GM21717 (cell line): ENCODE measurements around the gene CHD5.

Experiments used
- ATAC-seq: cut with Tn5 transposase; IDR thresholded peaks from one replicate; pipeline ENCODE4 v1.9.1; 2021; ENCODE audit warnings: mild to moderate bottlenecking, moderate library complexity; ENCODE audit not compliant: unreplicated experiment

Gene CHD5

DNA sequence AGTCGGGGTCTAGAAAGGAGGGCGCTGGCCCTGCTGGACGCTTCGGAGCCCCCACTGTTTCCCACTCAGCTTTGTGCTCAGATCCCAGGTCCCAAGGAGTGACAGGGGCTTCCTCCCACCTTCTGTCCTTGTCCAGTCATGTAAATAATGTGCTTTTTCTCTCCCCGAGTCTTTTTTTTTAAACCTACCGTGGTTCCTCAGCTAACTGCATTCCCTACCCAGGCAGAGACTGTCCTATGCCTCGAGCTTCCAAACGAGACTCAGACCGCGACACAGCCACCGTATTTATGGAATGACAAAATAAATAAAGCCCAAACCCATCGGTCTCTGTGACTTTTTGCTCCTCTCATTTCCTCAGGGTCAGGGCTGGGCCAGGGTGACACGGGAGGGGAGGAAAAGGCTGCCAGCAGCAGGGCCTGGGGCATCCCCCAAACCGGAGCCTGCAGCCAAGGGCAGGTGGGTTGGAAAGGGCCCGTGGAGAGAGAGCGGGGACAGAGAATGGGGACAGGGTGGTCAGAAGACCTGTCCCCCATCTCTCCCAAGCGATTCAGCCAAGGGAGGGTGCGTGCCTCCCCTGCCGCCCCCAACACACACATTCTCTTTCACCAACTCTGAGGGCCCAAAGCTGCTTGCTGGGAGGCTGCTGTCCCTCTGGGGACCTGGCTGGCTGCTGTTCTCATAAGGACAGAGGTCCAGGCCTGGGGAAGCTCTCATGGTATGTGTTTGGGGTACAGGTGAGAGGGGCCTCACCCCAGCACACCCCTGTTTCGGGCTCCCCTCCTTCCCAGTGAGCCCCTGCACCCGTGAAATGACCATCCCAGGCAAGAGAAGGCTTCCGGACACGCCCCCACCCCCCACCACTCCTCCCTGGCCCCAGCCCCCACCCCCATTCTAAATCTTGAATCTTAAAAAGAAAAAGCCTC is 79.0 kb downstream of the CHD5 start:
- ATAC-seq = no peak

- no peak for ATAC-seq
Observed at GRCh38 chr1:6099787-6100765, 80.0 kb downstream of the CHD5 start.

GRCh38 chr1:6099297-6099696 is 80.8 kb downstream of the CHD5 start:
- ATAC-seq = no peak

GRCh38 chr1:6098303-6099215 is 81.6 kb downstream of the CHD5 start:
- no peak for ATAC-seq

GRCh38 chr1:6097824-6098223 is 82.3 kb downstream of the CHD5 start:
- ATAC-seq = no peak

- ATAC-seq = no peak
Observed at GRCh38 chr1:6097117-6097595, 83.0 kb downstream of the CHD5 start.

DNA sequence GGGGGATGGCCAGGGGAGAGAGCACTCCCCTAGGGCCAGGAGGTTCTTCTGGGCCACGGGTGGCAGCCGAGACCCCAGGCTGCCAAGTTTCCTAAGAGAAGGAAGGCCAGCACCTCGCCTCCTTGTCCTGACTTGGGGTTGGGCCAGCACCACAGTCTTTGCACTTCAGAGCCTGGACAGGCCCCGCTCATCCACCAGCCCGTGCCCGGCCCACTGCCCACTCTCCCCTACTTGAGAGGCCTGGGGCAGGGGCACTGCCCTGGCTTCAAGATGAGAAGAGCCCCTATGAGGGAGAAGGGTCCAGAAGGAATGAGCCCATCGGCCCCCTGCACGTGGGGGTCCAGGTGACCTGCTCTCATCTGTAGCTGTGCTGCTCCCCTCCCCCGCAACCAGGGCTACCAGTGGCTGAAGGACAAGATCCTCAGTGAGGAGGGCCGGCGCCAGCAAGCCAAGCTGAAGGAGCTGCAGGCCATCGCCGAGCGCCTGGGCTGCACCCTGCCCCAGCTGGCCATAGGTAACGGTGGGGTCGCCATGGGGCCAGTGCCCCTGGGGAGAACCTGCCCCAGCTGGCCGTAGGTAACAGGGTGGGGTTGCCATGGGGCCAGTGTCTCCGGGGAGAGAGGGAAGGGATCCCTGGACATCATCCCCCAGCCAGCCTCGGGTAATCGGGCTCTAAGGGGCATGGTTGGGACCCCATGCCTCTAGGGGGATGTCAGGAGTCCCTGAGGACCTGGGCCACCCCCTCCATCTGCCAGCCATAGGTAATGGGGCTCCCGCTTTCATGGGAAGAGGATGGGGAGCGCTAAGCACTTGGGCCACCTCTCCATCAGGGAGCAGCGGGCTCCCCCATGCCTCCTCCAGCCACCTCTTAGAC is 83.6 kb downstream of the CHD5 start:
- ATAC-seq = no peak

- ATAC-seq = no peak
Observed at GRCh38 chr1:6095511-6096242, 84.4 kb downstream of the CHD5 start.

DNA sequence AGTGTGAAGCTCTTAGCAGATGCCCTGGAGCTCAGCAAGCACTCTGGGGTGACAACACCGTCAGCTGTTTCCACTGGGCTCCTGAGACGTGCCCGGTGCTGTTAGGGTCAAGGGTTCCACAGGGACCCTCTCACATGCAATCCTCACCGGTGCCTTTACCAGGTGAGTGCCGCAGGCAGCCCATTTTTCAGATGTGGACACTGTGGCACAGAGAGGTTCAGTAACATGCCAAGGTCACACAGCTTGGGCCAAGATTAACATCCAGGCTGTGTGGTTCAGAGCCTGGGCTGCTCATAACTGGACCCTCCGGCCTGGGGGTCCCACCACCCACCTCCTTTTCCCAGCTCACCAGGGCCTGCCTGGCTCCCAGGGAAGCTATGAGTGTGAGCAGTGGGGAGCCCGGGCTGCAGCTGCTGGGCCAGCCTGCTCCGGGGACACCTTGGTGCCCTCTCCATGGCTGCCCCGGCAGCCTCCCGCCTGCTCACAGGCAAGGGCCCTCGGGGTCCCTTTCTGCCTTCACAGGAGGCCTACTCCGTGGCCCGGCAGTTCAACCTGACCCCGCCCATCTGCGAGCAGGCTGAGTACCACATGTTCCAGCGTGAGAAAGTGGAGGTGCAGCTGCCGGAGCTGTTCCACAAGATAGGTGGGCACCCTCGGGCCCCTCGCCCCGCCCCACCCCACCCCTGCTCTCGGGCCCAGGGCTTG is 85.2 kb downstream of the CHD5 start:
- no peak for ATAC-seq

DNA sequence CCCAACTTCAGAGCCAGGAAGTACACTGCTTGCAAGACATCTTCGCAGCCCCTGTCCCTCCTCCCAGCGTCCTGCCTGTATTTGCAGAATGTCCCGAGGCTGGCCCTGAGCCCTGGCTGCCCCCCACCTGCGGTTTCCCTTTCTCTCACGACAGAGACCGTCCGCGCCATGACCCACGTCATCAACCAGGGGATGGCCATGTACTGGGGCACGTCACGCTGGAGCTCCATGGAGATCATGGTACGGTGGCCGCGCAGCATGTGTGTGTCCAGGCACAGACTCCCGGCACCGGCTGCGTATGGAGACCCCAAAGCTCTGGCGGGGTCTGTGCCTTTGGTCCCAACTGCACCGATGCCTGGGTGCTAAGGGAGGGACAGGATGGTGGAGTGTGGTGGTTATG is 85.9 kb downstream of the CHD5 start:
- no peak for ATAC-seq

GRCh38 chr1:6093611-6094010 is 86.5 kb downstream of the CHD5 start:
- ATAC-seq = no peak

DNA sequence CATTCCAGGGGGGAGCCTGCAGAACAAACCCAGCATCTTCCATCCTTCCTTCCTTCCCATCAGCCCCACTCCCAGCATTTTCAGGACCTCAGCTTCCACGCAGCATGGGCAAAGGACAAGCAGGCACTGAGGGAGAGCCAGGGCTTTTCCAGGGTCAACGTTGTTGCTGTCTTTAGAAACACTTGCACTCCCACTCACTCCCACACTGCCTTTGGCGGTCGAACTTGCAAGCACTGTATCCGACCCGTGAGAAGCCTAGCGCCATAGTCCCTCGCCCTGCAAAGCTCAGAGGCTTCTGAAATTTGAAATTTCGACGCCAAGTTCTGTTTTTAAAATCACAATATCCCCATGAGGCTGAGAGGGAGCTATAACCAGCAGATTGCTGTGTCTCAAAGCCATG is 87.0 kb downstream of the CHD5 start:
- ATAC-seq = no peak

- ATAC-seq = no peak
Observed at GRCh38 chr1:6092211-6092610, 87.9 kb downstream of the CHD5 start.

DNA sequence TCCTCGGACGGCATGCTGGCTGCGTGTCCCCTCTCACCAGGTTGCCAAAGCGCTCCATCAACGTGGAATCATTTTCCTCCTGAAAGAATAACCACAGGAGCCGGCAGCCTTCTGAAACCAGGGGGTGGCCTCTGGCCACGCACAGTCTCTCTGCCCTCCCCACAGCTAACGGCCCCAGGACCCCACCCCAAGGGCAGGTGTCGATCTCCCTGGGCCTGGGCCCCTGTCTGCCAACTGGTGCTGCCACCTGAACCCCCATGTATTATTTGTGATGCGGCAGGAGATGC is 88.4 kb downstream of the CHD5 start:
- ATAC-seq = no peak

- ATAC-seq = no peak
Observed at GRCh38 chr1:6090996-6091822, 88.9 kb downstream of the CHD5 start.

DNA sequence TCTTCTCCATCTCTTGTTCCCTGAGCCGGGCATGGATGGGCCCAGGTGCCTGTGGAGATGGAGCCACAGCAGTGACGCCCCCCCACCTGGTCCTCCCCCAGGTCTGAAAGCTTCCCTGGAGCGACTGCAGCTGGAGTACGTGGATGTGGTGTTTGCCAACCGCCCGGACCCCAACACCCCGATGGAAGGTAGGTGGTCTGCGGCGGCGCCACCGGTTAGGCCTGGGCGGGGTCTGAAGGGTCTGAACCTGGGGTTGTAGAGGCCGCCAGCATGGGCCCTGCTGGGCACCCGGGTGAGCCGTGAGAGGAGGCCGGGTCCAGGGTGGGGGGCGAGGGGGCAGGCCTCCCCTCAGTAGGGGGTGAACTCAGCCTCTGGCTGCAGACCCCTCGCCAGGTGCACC is 89.8 kb downstream of the CHD5 start:
- ATAC-seq = no peak

- ATAC-seq = no peak
Observed at GRCh38 chr1:6088956-6089355, 91.2 kb downstream of the CHD5 start.

GRCh38 chr1:6087958-6088357 is 92.2 kb downstream of the CHD5 start:
- no peak for ATAC-seq
